K562 (cell line): ENCODE measurements around the gene CAMK2A. TPM values are rescaled to one million over a fixed set of nuclear protein-coding genes. Genes with fewer than 3 reads are reported as not detected.
A peak's percentile ranks its signal among the peaks of the same experiment; 100 is the strongest.

Experiments used
- ATAC-seq: fragments of 200-7000 bp; cut with Tn5 transposase; 3 replicates; pipeline ENCODE4 v1.9.1; 2020; ENCODE audit warnings: moderate library complexity
- BruUV-seq: library from RNA; stranded (reverse); fragments of 400-500 nt; replicated peaks from 2 replicates; lab custom pipeline; 2021; lab: Mats Ljungman, UMichigan
- CTCF ChIA-PET: fragments of 300-600 bp; formaldehyde crosslinking; extraction: SDS; loops from one replicate; lab custom pipeline; 2021; ENCODE audit warnings: low intra/inter-chr PET ratio; lab: Yijun Ruan, JAX
- POLR2A ChIA-PET: fragments of 300-600, 350-650 bp; sonication (Branson Sonifier 250); formaldehyde crosslinking; extraction: SDS; loops from one replicate; lab custom pipeline; 2021; ENCODE audit warnings: antibody characterized with exemption, inconsistent platforms; lab: Yijun Ruan, JAX
- DNase-seq, 4 experiments: peaks; one replicate each; pipeline versions ENCODE4 v3.0.0 to v3.0.0-alpha.2; 2011 to 2018; ENCODE audit warnings: low spot score in 3 of 4, mixed read lengths in 3 of 4; ENCODE audit errors: extremely low read depth in 1 of 4
- FAIRE-seq: peaks from 2 replicates; lab custom pipeline; 2011; peaks lifted over from hg19 to GRCh38; lab: Jason Lieb, UNC
- H2AFZ ChIP-seq: 2 replicates; pipeline ENCODE4 v1.6.0; 2011; ENCODE audit warnings: low read depth, low read length, control low read depth, inconsistent platforms
- H3K27ac ChIP-seq: fragments of 200-600 bp; 3 replicates; pipeline ENCODE4 v1.8.0; 2011; ENCODE audit warnings: low read depth, mild to moderate bottlenecking, control low read depth, inconsistent platforms, low read length, moderate library complexity, mixed read lengths; ENCODE audit errors: extremely low read depth
- H3K27me3 ChIP-seq, 2 experiments: fragments of 300-600 bp in 1 of 2; 2 replicates in 1 of 2; 3 replicates in 1 of 2; pipeline versions ENCODE4 v1.6.0 to v1.8.0; 2011; ENCODE audit warnings: inconsistent platforms in 2 of 2, low read length in 2 of 2, mild to moderate bottlenecking in 1 of 2, mixed read lengths in 1 of 2, moderate library complexity in 1 of 2; ENCODE audit not compliant: control insufficient read depth in 2 of 2, insufficient read depth in 2 of 2
- H3K36me3 ChIP-seq: fragments of 300-600 bp; 3 replicates; pipeline ENCODE4 v1.8.0; 2011; ENCODE audit warnings: mild to moderate bottlenecking, low read length, inconsistent platforms; ENCODE audit not compliant: control insufficient read depth, insufficient read depth
- H3K4me1 ChIP-seq, 2 experiments: fragments of 200-600 bp in 1 of 2; replicated peaks in 1 of 2; 2 replicates in 1 of 2; 3 replicates in 1 of 2; pipeline versions ENCODE4 v1.5.1 to v1.8.0; 2011; ENCODE audit warnings: inconsistent platforms in 2 of 2, low read length in 2 of 2, mild to moderate bottlenecking in 1 of 2, mixed read lengths in 1 of 2, moderate library complexity in 1 of 2; ENCODE audit not compliant: control insufficient read depth in 2 of 2, insufficient read depth in 2 of 2
- H3K4me2 ChIP-seq: 2 replicates; pipeline ENCODE4 v1.6.1; 2011; ENCODE audit warnings: low read length, control low read depth, inconsistent platforms, mixed read lengths; ENCODE audit not compliant: insufficient read depth
- H3K4me3 ChIP-seq: fragments of 200-600 bp; sonication (generic), shearing (Covaris generic); 2 replicates; pipeline ENCODE4 v1.5.1; 2016; ENCODE audit warnings: control low read depth, inconsistent platforms
- H3K79me2 ChIP-seq: fragments of 200-600 bp; 3 replicates; pipeline ENCODE4 v1.8.0; 2011; ENCODE audit warnings: low read length, inconsistent platforms; ENCODE audit not compliant: control insufficient read depth, insufficient read depth
- H3K9ac ChIP-seq, 2 experiments: 2 replicates each; pipeline versions ENCODE4 v1.6.0 to v1.6.1; 2011; ENCODE audit warnings: low read depth in 2 of 2, low read length in 2 of 2, control low read depth in 1 of 2, inconsistent platforms in 1 of 2, mild to moderate bottlenecking in 1 of 2, mixed read lengths in 1 of 2; ENCODE audit not compliant: insufficient read depth in 1 of 2
- H3K9me1 ChIP-seq: one replicate; pipeline ENCODE4 v1.6.0; 2011; ENCODE audit warnings: inconsistent platforms, mild to moderate bottlenecking, low read length, moderate library complexity; ENCODE audit not compliant: control insufficient read depth, insufficient read depth
- H3K9me3 ChIP-seq: replicated peaks from 2 replicates; pipeline ENCODE4 v1.5.1; 2011; ENCODE audit warnings: low read depth, low read length, inconsistent platforms; ENCODE audit not compliant: control insufficient read depth, insufficient read depth
- H4K20me1 ChIP-seq: replicated peaks from 2 replicates; pipeline ENCODE4 v1.6.1; 2011; ENCODE audit warnings: low read length, inconsistent platforms, mixed read lengths; ENCODE audit not compliant: control insufficient read depth, insufficient read depth
- CEBPG ChIP-seq, 3 experiments: fragments of 200-800 bp in 1 of 3; sonication (Bioruptor generic) in 1 of 3; sonication (generic) in 1 of 3; formaldehyde crosslinking in 1 of 3; IDR thresholded peaks in 2 of 3; conservative IDR thresholded peaks in 1 of 3; 2 replicates each; pipeline versions ENCODE4 v1.6.1 to v1.8.0; 2016 to 2022; ENCODE audit warnings: missing compliant biosample characterization in 2 of 3, missing genetic modification characterization in 2 of 3, mild to moderate bottlenecking in 1 of 3, missing genetic modification reagents in 1 of 3
- CHAMP1 ChIP-seq: fragments of 450-650 bp; IDR thresholded peaks from 2 replicates; pipeline ENCODE4 v1.6.1; 2016; ENCODE audit warnings: mild to moderate bottlenecking
- DACH1 ChIP-seq: fragments of 450-650 bp; IDR thresholded peaks from 2 replicates; pipeline ENCODE4 v1.6.1; 2018; ENCODE audit not compliant: partially characterized antibody
- E2F1 ChIP-seq: sonication (generic); formaldehyde crosslinking; IDR thresholded peaks from 2 replicates; pipeline ENCODE4 v1.8.1; 2023; ENCODE audit warnings: mild to moderate bottlenecking, missing genetic modification reagents, moderate library complexity
- FOXM1 ChIP-seq, 2 experiments: fragments of 450-650 bp in 1 of 2; sonication (generic) in 1 of 2; formaldehyde crosslinking in 1 of 2; IDR thresholded peaks; 2 replicates each; pipeline versions ENCODE4 v1.6.1 to v1.9.0; 2017 to 2022; ENCODE audit warnings: low read depth in 2 of 2, mild to moderate bottlenecking in 2 of 2, missing genetic modification reagents in 1 of 2, moderate library complexity in 1 of 2
- GTF2B ChIP-seq: IDR thresholded peaks from 2 replicates; pipeline ENCODE4 v1.6.1; 2011; ENCODE audit not compliant: insufficient read length; ENCODE audit errors: extremely low read depth
- JUND ChIP-seq, 2 experiments: IDR thresholded peaks; 2 replicates in 1 of 2; 3 replicates in 1 of 2; pipeline ENCODE4 v1.6.1; 2011; ENCODE audit warnings: borderline replicate concordance in 2 of 2, low read depth in 2 of 2, low read length in 2 of 2, improper control_type of control experiment in 1 of 2, missing biosample characterization in 1 of 2, missing genetic modification characterization in 1 of 2, missing genetic modification reagents in 1 of 2
- MEIS2 ChIP-seq: fragments of 450-650 bp; IDR thresholded peaks from 2 replicates; pipeline ENCODE4 v1.6.1; 2014; ENCODE audit warnings: mild to moderate bottlenecking; ENCODE audit not compliant: partially characterized antibody
- NFE2 ChIP-seq: IDR thresholded peaks from 2 replicates; pipeline ENCODE4 v1.6.1; 2014; ENCODE audit warnings: antibody characterized with exemption, low read depth
- NR2C1 ChIP-seq, 2 experiments: fragments of 450-650 bp; IDR thresholded peaks; 2 replicates each; pipeline ENCODE4 v1.6.1; 2017; ENCODE audit warnings: mild to moderate bottlenecking in 2 of 2, antibody characterized with exemption in 1 of 2, inconsistent platforms in 1 of 2, missing compliant biosample characterization in 1 of 2, missing genetic modification characterization in 1 of 2
- SMAD4 ChIP-seq: fragments of 250-450 bp; sonication (Bioruptor Pico); conservative IDR thresholded peaks from 2 replicates; pipeline ENCODE4 v1.8.0; 2021; ENCODE audit warnings: inconsistent platforms, mild to moderate bottlenecking, moderate library complexity
- SP2 ChIP-seq: IDR thresholded peaks from 2 replicates; pipeline ENCODE4 v1.6.1; 2011; ENCODE audit warnings: mild to moderate bottlenecking, low read depth, low read length, moderate library complexity; ENCODE audit not compliant: poor library complexity, severe bottlenecking; ENCODE audit errors: extremely low read depth
- TSC22D4 ChIP-seq: fragments of 450-650 bp; IDR thresholded peaks from 2 replicates; pipeline ENCODE4 v1.6.1; 2016; ENCODE audit warnings: missing genetic modification characterization, missing biosample characterization, control low read depth
- ZFX ChIP-seq: sonication (generic); formaldehyde crosslinking; IDR thresholded peaks from 2 replicates; pipeline ENCODE4 v1.8.0; 2022; ENCODE audit warnings: mild to moderate bottlenecking, missing genetic modification reagents, moderate library complexity
- ZNF668 ChIP-seq: fragments of 250-450 bp; sonication (Bioruptor Pico); IDR thresholded peaks from 2 replicates; pipeline ENCODE4 v1.8.0; 2022; ENCODE audit warnings: mild to moderate bottlenecking, inconsistent platforms
- WGBS: fragments of 100-300 bp; shearing (Covaris generic); methylation state at CpG from one replicate; pipeline ENCODE4 v1.1.6; 2016; ENCODE audit warnings: low coverage, mixed read lengths; ENCODE audit not compliant: insufficient coverage; ENCODE audit errors: missing lambda C conversion rate; 5-methylcytosine and 5-hydroxymethylcytosine counted together
- in situ Hi-C: fragments of 300-500 bp; cut with MboI; formaldehyde crosslinking; loops from 4 replicates; pipeline ENCODE4 v1.15.0; 2018; ENCODE audit warnings: inconsistent platforms, mixed read lengths
- intact Hi-C: fragments of 100-400 bp; cut with micrococcal nuclease; formaldehyde crosslinking; loops from 2 replicates; pipeline ENCODE4 v1.14.2; 2022
- polyA plus RNA-seq, 8 experiments: library from polyadenylated mRNA; depleted of rRNA in 4 of 8; stranded (reverse) in 5 of 8; unstranded in 3 of 8; fragments of >200 nt; fragmentation: Nextera tagmentation in 2 of 8; fragmentation: Illumina TruSeq in 1 of 8; extraction: Ambion mirVana in 2 of 8; extraction: Trizol in 1 of 8; gene quantifications; 2 replicates each; pipeline versions ENCODE4 v1.2.1 to v1.2.3, GENCODE V29; 2011 to 2014; ENCODE audit warnings: inconsistent platforms in 1 of 8, missing spikeins in 1 of 8
- total RNA-seq, 7 experiments: library from RNA; depleted of rRNA in 6 of 7; stranded (reverse); fragments of >200 nt in 6 of 7; fragmentation: Illumina TruSeq in 2 of 7; extraction: Trizol in 2 of 7; gene quantifications; 2 replicates each; pipeline versions ENCODE4 v1.2.1 to v1.2.3, GENCODE V29; 2011 to 2021; ENCODE audit warnings: low replicate concordance in 1 of 7

Gene CAMK2A
- total and polyA plus RNA-seq, 9 of the 15 experiments (the other 6 are each of a cell fraction or from before 2014, with no cell fraction given) = 0.01 to 0.18 (median 0.04) TPM; not detected in 6

GRCh38 chr5:150263801-150264621 is 25.6 kb downstream of the CAMK2A start:
- ATAC-seq (peak; percentile 39; the same call in 2 of the 3 replicates), DNase-seq (peak in 1 of 4 experiments; percentile 32), FAIRE-seq (no peak)
- Histone ChIP-seq H3K9me1 (peaks cover 3% of the 10 kb centered on the region), H3K9ac (peak overlapping the region in 1 of 2 experiments; percentile 60; a peak in 1 of 4 replicates), H3K9me3 (no peaks in the 10 kb centered on the region), H2AFZ (no peak overlapping the region), H3K79me2 (no peaks in the 10 kb centered on the region), H4K20me1 (no peaks in the 10 kb centered on the region), H3K27me3 (peaks cover 25 to 49% of the 10 kb centered on the region in 2 experiments), H3K27ac (no peak overlapping the region), H3K4me2 (no peak overlapping the region), H3K36me3 (no peaks in the 10 kb centered on the region), H3K4me1 (peaks cover 0 to 8% of the 10 kb centered on the region in 2 experiments; a peak in 2 of 5 replicates), H3K4me3 (no peak overlapping the region)
- ChIA-PET CTCF (no interaction called here), POLR2A (no interaction called here)
- intact Hi-C loops = no loop called here
- in situ Hi-C loops = no loop called here
- 21% methylated on average over 11 of the region's 11 CpGs for WGBS
- BruUV-seq = no TSS peak
- TF ChIP-seq FOXM1 (IDR thresholded peaks at IDR 0.05; ENCODE audit: low read depth) = no peak
- no peak for TF ChIP-seq FOXM1 (CRISPR knock-in tag; IDR thresholded peaks at IDR 0.05; ENCODE audit: low read depth)
- no peak for TF ChIP-seq SMAD4 (CRISPR knock-in tag)
- 0 out of 2 replicates have a peak, but pooled peaks have one; percentile 42 for TF ChIP-seq NFE2
- TF ChIP-seq ZFX (CRISPR knock-in tag) = no peak
- TF ChIP-seq NR2C1 (IDR thresholded peaks at IDR 0.05) = no peak
- no peak for TF ChIP-seq NR2C1 (tag; IDR thresholded peaks at IDR 0.05)
- TF ChIP-seq DACH1 = no peak
- peak; percentile 10; the same call in 1 of the 2 replicates for TF ChIP-seq JUND (IDR thresholded peaks at IDR 0.05; ENCODE audit: borderline replicate concordance, low read depth, low read length)
- TF ChIP-seq JUND (tag; IDR thresholded peaks at IDR 0.05; ENCODE audit: borderline replicate concordance, low read depth, low read length) = no peak
- no peak for TF ChIP-seq TSC22D4 (tag)
- TF ChIP-seq CHAMP1 = no peak
- TF ChIP-seq GTF2B = no peak
- no peak for TF ChIP-seq ZNF668 (CRISPR knock-in tag)
- TF ChIP-seq SP2 = no peak
- TF ChIP-seq CEBPG (CRISPR knock-in tag; IDR thresholded peaks at IDR 0.05) = peak; percentile 25; the same call in 1 of the 2 replicates
- no peak for TF ChIP-seq CEBPG (tag; conservative IDR thresholded peaks at IDR 0.05 in 1 of 2, IDR thresholded peaks at IDR 0.05 in 1 of 2)
- no peak for TF ChIP-seq E2F1 (CRISPR knock-in tag)
- TF ChIP-seq MEIS2 = no peak
